22Rv1 (cell line): ENCODE data around the gene CYSTM1.
"Not testable (repeated sequence)": the region's sequence is repeated elsewhere in the genome, so short reads cannot be mapped to it uniquely, and the experiment has no call there.

Source experiments
- ZFX ChIP-seq: fragments of 450-650 bp; IDR thresholded peaks from 2 replicates; pipeline ENCODE4 v1.6.1; 2017; ENCODE audit warnings: antibody characterized with exemption, borderline replicate concordance
- TF ChIP-seq, protein P1 (sequence below): fragments of 450-650 bp; IDR thresholded peaks from 2 replicates; pipeline ENCODE4 v1.5.1; 2017; ENCODE audit warnings: mild to moderate bottlenecking

DNA sequence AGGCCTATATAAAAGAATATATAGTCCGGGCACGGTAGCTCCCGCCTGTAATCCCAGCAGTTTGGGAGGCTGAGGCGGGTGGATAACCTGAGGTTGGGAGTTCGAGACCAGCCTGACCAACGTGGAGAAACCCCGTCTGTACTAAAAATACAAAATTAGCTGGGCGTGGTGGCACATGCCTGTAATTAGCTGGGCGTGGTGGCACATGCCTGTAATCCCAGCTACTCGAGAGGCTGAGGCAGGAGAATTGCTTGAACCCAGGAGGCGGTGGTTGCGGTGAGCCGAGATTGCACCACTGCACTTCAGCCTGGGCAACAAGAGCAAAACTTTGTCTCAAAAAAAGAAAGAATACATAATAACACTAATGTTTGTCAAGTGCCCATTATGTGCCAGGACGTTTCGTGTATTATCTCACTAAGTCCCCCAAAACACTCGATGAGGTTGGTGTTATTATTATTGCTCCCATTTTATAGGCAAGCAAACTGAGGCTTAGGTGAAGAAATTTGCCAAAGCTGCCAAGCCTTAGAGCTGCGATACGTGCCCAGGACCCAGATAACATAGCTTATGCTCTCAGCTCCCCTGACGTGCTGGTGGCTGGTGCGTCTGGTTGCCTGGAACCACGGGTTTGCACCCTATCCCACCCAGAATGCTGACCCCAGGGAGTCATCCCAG, 20.1 kb upstream of the CYSTM1 start:
- TF ChIP-seq ZFX = not testable (repeated sequence)
- TF ChIP-seq, protein P1, sequence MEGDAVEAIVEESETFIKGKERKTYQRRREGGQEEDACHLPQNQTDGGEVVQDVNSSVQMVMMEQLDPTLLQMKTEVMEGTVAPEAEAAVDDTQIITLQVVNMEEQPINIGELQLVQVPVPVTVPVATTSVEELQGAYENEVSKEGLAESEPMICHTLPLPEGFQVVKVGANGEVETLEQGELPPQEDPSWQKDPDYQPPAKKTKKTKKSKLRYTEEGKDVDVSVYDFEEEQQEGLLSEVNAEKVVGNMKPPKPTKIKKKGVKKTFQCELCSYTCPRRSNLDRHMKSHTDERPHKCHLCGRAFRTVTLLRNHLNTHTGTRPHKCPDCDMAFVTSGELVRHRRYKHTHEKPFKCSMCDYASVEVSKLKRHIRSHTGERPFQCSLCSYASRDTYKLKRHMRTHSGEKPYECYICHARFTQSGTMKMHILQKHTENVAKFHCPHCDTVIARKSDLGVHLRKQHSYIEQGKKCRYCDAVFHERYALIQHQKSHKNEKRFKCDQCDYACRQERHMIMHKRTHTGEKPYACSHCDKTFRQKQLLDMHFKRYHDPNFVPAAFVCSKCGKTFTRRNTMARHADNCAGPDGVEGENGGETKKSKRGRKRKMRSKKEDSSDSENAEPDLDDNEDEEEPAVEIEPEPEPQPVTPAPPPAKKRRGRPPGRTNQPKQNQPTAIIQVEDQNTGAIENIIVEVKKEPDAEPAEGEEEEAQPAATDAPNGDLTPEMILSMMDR = not testable (repeated sequence)
